ENCODE data around the gene DNM3.

DNM3 gene

GRCh38 chr1:171826973-171827372 lies 14.3 kb upstream of the DNM3 start:
- no peak overlapping the region for H3K4me3 ChIP-seq (ENCODE audit: low read length)
- no peak overlapping the region for H3K9ac ChIP-seq (ENCODE audit: low read depth, low read length)
- peaks cover 25% of the 10 kb centered on the region for H3K9me3 ChIP-seq (ENCODE audit: insufficient read depth, low read depth, low read length)
- no peaks in the 10 kb centered on the region for H3K36me3 ChIP-seq (ENCODE audit: insufficient read depth, low read depth, low read length)
- no peaks in the 10 kb centered on the region for H3K4me1 ChIP-seq (ENCODE audit: insufficient read depth, low read length)
- H3K27me3 ChIP-seq (ENCODE audit: insufficient read depth, low read length), result no peaks in the 10 kb centered on the region
- no peak overlapping the region for H3K27ac ChIP-seq (ENCODE audit: low read length)

GRCh38 chr1:171828794-171829193 lies 12.5 kb upstream of the DNM3 start:
- no peak overlapping the region for H3K4me3 ChIP-seq (ENCODE audit: low read length)
- no peaks in the 10 kb centered on the region for H3K4me1 ChIP-seq (ENCODE audit: insufficient read depth, low read length)
- H3K27me3 ChIP-seq (ENCODE audit: insufficient read depth, low read length), result no peaks in the 10 kb centered on the region
- H3K36me3 ChIP-seq (ENCODE audit: insufficient read depth, low read depth, low read length), result no peaks in the 10 kb centered on the region
- H3K27ac ChIP-seq (ENCODE audit: low read length), result no peak overlapping the region
- peaks cover 25% of the 10 kb centered on the region for H3K9me3 ChIP-seq (ENCODE audit: insufficient read depth, low read depth, low read length)
- no peak overlapping the region for H3K9ac ChIP-seq (ENCODE audit: low read depth, low read length)

- no peak overlapping the region for H3K9ac ChIP-seq (ENCODE audit: low read depth, low read length)
- no peak overlapping the region for H3K4me3 ChIP-seq (ENCODE audit: low read length)
- H3K4me1 ChIP-seq (ENCODE audit: insufficient read depth, low read length), result no peaks in the 10 kb centered on the region
- H3K27ac ChIP-seq (ENCODE audit: low read length), result no peak overlapping the region
- no peaks in the 10 kb centered on the region for H3K36me3 ChIP-seq (ENCODE audit: insufficient read depth, low read depth, low read length)
- H3K9me3 ChIP-seq (ENCODE audit: insufficient read depth, low read depth, low read length), result no peaks in the 10 kb centered on the region
- H3K27me3 ChIP-seq (ENCODE audit: insufficient read depth, low read length), result no peaks in the 10 kb centered on the region
Observed at GRCh38 chr1:171833091-171833825, 8.0 kb upstream of the DNM3 start.

- H3K4me3 ChIP-seq (ENCODE audit: low read length), result no peak overlapping the region
- H3K4me1 ChIP-seq (ENCODE audit: insufficient read depth, low read length), result no peaks in the 10 kb centered on the region
- no peak overlapping the region for H3K27ac ChIP-seq (ENCODE audit: low read length)
- H3K9ac ChIP-seq (ENCODE audit: low read depth, low read length), result no peak overlapping the region
- H3K27me3 ChIP-seq (ENCODE audit: insufficient read depth, low read length), result peaks cover 10% of the 10 kb centered on the region
- H3K36me3 ChIP-seq (ENCODE audit: insufficient read depth, low read depth, low read length), result no peaks in the 10 kb centered on the region
- no peaks in the 10 kb centered on the region for H3K9me3 ChIP-seq (ENCODE audit: insufficient read depth, low read depth, low read length)
Observed at GRCh38 chr1:171834821-171835220, 6.5 kb upstream of the DNM3 start.

- H3K4me3 ChIP-seq (ENCODE audit: low read length), result no peak overlapping the region
- H3K36me3 ChIP-seq (ENCODE audit: insufficient read depth, low read depth, low read length), result no peaks in the 10 kb centered on the region
- H3K27ac ChIP-seq (ENCODE audit: low read length), result no peak overlapping the region
- no peak overlapping the region for H3K9ac ChIP-seq (ENCODE audit: low read depth, low read length)
- no peaks in the 10 kb centered on the region for H3K4me1 ChIP-seq (ENCODE audit: insufficient read depth, low read length)
- H3K27me3 ChIP-seq (ENCODE audit: insufficient read depth, low read length), result peaks cover 20% of the 10 kb centered on the region
- H3K9me3 ChIP-seq (ENCODE audit: insufficient read depth, low read depth, low read length), result no peaks in the 10 kb centered on the region
Observed at GRCh38 chr1:171835891-171836290, 5.4 kb upstream of the DNM3 start.

GRCh38 chr1:171841931-171842761 lies 848 bp downstream of the DNM3 start:
- no peaks in the 10 kb centered on the region for H3K4me1 ChIP-seq (ENCODE audit: insufficient read depth, low read length)
- H3K4me3 ChIP-seq (ENCODE audit: low read length), result peak overlapping the region; percentile 66
- peaks cover 42% of the 10 kb centered on the region for H3K27me3 ChIP-seq (ENCODE audit: insufficient read depth, low read length)
- peak overlapping the region; percentile 9; the same call in 1 of the 2 replicates for H3K9ac ChIP-seq (ENCODE audit: low read depth, low read length)
- H3K9me3 ChIP-seq (ENCODE audit: insufficient read depth, low read depth, low read length), result no peaks in the 10 kb centered on the region
- no peak overlapping the region for H3K27ac ChIP-seq (ENCODE audit: low read length)
- no peaks in the 10 kb centered on the region for H3K36me3 ChIP-seq (ENCODE audit: insufficient read depth, low read depth, low read length)

GRCh38 chr1:171844381-171844780 lies 3.1 kb downstream of the DNM3 start:
- Histone ChIP-seq H3K4me1 (ENCODE audit: insufficient read depth, low read length) (no peaks in the 10 kb centered on the region), H3K4me3 (ENCODE audit: low read length) (no peak overlapping the region), H3K27ac (ENCODE audit: low read length) (no peak overlapping the region), H3K36me3 (ENCODE audit: insufficient read depth, low read depth, low read length) (no peaks in the 10 kb centered on the region), H3K27me3 (ENCODE audit: insufficient read depth, low read length) (peaks cover 37% of the 10 kb centered on the region), H3K9ac (ENCODE audit: low read depth, low read length) (no peak overlapping the region), H3K9me3 (ENCODE audit: insufficient read depth, low read depth, low read length) (no peaks in the 10 kb centered on the region)

GRCh38 chr1:171845998-171846397 lies 4.7 kb downstream of the DNM3 start:
- peaks cover 21% of the 10 kb centered on the region for H3K27me3 ChIP-seq (ENCODE audit: insufficient read depth, low read length)

GRCh38 chr1:171849245-171849898 lies 8.1 kb downstream of the DNM3 start:
- Histone ChIP-seq H3K27ac (ENCODE audit: low read length) (no peak overlapping the region), H3K4me1 (ENCODE audit: insufficient read depth, low read length) (no peaks in the 10 kb centered on the region)

More at GRCh38 chr1:171845998-171846397, 4.7 kb downstream of the DNM3 start:
- Histone ChIP-seq H3K36me3 (ENCODE audit: insufficient read depth, low read depth, low read length) (no peaks in the 10 kb centered on the region), H3K9ac (ENCODE audit: low read depth, low read length) (no peak overlapping the region), H3K4me1 (ENCODE audit: insufficient read depth, low read length) (no peaks in the 10 kb centered on the region), H3K9me3 (ENCODE audit: insufficient read depth, low read depth, low read length) (no peaks in the 10 kb centered on the region), H3K4me3 (ENCODE audit: low read length) (no peak overlapping the region), H3K27ac (ENCODE audit: low read length) (no peak overlapping the region)

GRCh38 chr1:171850651-171851350 lies 9.5 kb downstream of the DNM3 start:
- H3K27ac ChIP-seq (ENCODE audit: low read length), result no peak overlapping the region
- H3K4me1 ChIP-seq (ENCODE audit: insufficient read depth, low read length), result no peaks in the 10 kb centered on the region
- no peak overlapping the region for H3K9ac ChIP-seq (ENCODE audit: low read depth, low read length)
- no peaks in the 10 kb centered on the region for H3K27me3 ChIP-seq (ENCODE audit: insufficient read depth, low read length)
- no peaks in the 10 kb centered on the region for H3K9me3 ChIP-seq (ENCODE audit: insufficient read depth, low read depth, low read length)
- H3K36me3 ChIP-seq (ENCODE audit: insufficient read depth, low read depth, low read length), result no peaks in the 10 kb centered on the region
- H3K4me3 ChIP-seq (ENCODE audit: low read length), result no peak overlapping the region

More at GRCh38 chr1:171849245-171849898, 8.1 kb downstream of the DNM3 start:
- Histone ChIP-seq H3K9ac (ENCODE audit: low read depth, low read length) (no peak overlapping the region), H3K4me3 (ENCODE audit: low read length) (no peak overlapping the region), H3K27me3 (ENCODE audit: insufficient read depth, low read length) (no peaks in the 10 kb centered on the region), H3K36me3 (ENCODE audit: insufficient read depth, low read depth, low read length) (no peaks in the 10 kb centered on the region), H3K9me3 (ENCODE audit: insufficient read depth, low read depth, low read length) (no peaks in the 10 kb centered on the region)

- Histone ChIP-seq H3K9ac (ENCODE audit: low read depth, low read length) (no peak overlapping the region), H3K9me3 (ENCODE audit: insufficient read depth, low read depth, low read length) (no peaks in the 10 kb centered on the region), H3K4me1 (ENCODE audit: insufficient read depth, low read length) (no peaks in the 10 kb centered on the region), H3K36me3 (ENCODE audit: insufficient read depth, low read depth, low read length) (no peaks in the 10 kb centered on the region), H3K4me3 (ENCODE audit: low read length) (no peak overlapping the region), H3K27me3 (ENCODE audit: insufficient read depth, low read length) (no peaks in the 10 kb centered on the region), H3K27ac (ENCODE audit: low read length) (no peak overlapping the region)
Observed at GRCh38 chr1:171852272-171852671, 11.0 kb downstream of the DNM3 start.

Data from iPS-20b (cell line).